Measurements from ENCODE around the gene TARP.

Gene TARP

DNA sequence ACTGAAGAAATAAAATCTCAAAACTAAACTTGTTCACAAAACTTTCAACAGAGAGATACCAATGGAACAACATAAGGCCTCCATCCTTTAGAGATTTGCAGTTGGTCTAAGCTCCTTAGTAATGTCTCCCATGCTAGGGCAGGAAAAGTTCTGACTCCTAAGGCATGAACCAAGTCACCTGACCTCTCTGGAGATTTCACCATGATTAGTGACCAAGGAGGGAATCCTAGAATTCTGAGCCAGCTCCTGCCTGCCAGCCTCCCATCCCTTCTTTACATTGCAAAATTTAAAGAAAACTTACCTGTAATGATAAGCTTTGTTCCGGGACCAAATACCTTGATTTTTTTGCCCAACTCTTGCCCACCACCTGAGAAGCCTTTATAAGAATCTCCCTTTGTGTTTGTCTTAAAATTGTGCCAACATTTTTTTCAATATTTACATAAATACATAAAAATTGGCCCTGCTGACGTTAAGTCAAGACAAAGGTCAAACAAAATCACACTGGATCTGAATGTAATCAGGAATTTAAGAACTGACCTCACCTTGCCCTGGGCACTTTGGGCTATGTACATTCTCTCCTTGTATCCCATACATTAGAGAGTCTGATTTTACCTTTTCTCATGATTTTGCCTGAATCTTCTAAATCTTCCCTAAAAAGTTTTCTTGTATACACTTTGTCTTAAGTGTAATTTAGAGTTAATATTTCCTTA lies at the start of gene TARP:
Gene TARP (minus strand): TSS at position 351 of the 710 bp plus-strand sequence.
- no peaks in the 10 kb centered on the region for H3K4me1 ChIP-seq
- DNase-seq = no peak
- no peaks in the 10 kb centered on the region for H3K36me3 ChIP-seq
- H3K4me3 ChIP-seq (replicated peaks in 1 of 3) = no peak within 1 kb of the TSS
- 92 to 95% methylated on average over 2 of the region's 2 CpGs for WGBS, 2 donors
- H3K27ac ChIP-seq = no peak within 1 kb of the TSS
- H3K27me3 ChIP-seq = no peaks in the 10 kb centered on the region
- H3K9me3 ChIP-seq = no peaks in the 10 kb centered on the region
- TF ChIP-seq POLR2A (IDR thresholded peaks at IDR 0.05) (no peak), CTCF (IDR thresholded peaks at IDR 0.05) (no peak)
- intact Hi-C loops (cut with DNase I) = no loop called here

- Histone ChIP-seq H3K27me3 (no peaks in the 10 kb centered on the region), H3K4me1 (no peaks in the 10 kb centered on the region), H3K9me3 (no peaks in the 10 kb centered on the region), H3K27ac (no peak overlapping the region), H3K36me3 (no peaks in the 10 kb centered on the region), H3K4me3 (replicated peaks in 1 of 3) (no peak overlapping the region)
- TF ChIP-seq CTCF (IDR thresholded peaks at IDR 0.05) (no peak), POLR2A (IDR thresholded peaks at IDR 0.05) (no peak)
- WGBS, 2 donors = 23 to 79% methylated on average over 3 of the region's 3 CpGs
- intact Hi-C loops (cut with DNase I) = no loop called here
- no peak for DNase-seq
These were observed 49.7 kb upstream of the TARP start for GRCh38 chr7:38323156-38323555.

DNA sequence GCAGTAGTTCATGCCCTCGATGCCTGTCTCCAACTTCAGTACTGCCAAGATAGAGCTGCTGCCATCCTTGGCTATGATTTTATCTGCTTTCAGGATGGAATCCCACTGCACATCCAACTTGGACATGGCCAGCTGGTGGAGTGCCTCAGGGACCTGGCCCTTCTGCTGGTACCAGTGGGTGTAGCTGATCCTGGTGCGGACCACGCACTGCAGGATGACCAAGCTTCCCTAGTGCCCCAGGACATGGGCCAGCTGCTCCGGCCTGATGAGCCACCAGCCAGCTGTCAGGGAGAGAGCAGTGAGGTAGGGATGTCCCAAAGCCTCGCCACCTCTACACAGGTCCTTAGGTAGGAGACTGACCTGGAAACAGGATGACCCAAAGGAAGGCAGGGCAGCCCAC lies 49.0 kb upstream of the TARP start:
- 77 to 92% methylated on average over 5 of the region's 5 CpGs for WGBS, 2 donors
- H3K4me3 ChIP-seq (replicated peaks in 1 of 3) = no peak overlapping the region
- no peaks in the 10 kb centered on the region for H3K9me3 ChIP-seq
- H3K27ac ChIP-seq = no peak overlapping the region
- TF ChIP-seq POLR2A (IDR thresholded peaks at IDR 0.05) (no peak), CTCF (IDR thresholded peaks at IDR 0.05) (no peak)
- H3K4me1 ChIP-seq = no peaks in the 10 kb centered on the region
- no peaks in the 10 kb centered on the region for H3K27me3 ChIP-seq
- intact Hi-C loops (cut with DNase I) = no loop called here
- DNase-seq = no peak
- H3K36me3 ChIP-seq = no peaks in the 10 kb centered on the region

DNA sequence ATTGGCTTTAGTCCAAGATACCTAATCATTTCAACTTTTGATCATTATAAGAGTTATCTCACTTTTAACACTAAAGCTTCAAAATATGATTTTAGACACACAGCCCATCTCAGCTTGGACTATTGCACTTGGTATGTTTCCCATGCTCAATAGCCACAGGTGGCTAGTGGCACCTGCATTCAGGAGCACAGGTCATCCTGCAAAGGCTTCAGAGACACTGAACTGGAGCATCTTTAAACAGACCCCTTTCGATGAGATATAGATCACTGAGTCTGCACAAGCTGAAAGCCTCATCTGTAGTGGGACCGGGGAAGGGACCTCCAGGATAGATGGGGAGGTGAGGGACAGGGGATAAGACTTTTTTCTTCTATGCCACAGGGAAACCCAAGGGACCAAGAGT lies 48.5 kb upstream of the TARP start:
- Histone ChIP-seq H3K27ac (no peak overlapping the region), H3K27me3 (no peaks in the 10 kb centered on the region), H3K4me3 (replicated peaks in 1 of 3) (no peak overlapping the region), H3K4me1 (no peaks in the 10 kb centered on the region), H3K9me3 (no peaks in the 10 kb centered on the region), H3K36me3 (no peaks in the 10 kb centered on the region)
- DNase-seq = no peak
- WGBS, 2 donors = 91 to 94% methylated on average over 2 of the region's 2 CpGs
- TF ChIP-seq POLR2A (IDR thresholded peaks at IDR 0.05) (no peak), CTCF (IDR thresholded peaks at IDR 0.05) (no peak)
- intact Hi-C loops (cut with DNase I) = no loop called here

GRCh38 chr7:38321515-38321944 lies 48.1 kb upstream of the TARP start:
- TF ChIP-seq POLR2A (IDR thresholded peaks at IDR 0.05) (no peak), CTCF (IDR thresholded peaks at IDR 0.05) (no peak)
- no peak overlapping the region for H3K4me3 ChIP-seq (replicated peaks in 1 of 3)
- DNase-seq = no peak
- no peaks in the 10 kb centered on the region for H3K36me3 ChIP-seq
- H3K27me3 ChIP-seq = no peaks in the 10 kb centered on the region
- H3K4me1 ChIP-seq = no peaks in the 10 kb centered on the region
- intact Hi-C loops (cut with DNase I) = no loop called here
- 46 to 76% methylated on average over 3 of the region's 3 CpGs for WGBS, 2 donors
- H3K9me3 ChIP-seq = no peaks in the 10 kb centered on the region
- H3K27ac ChIP-seq = no peak overlapping the region
